GM10847 (cell line): ENCODE measurements around the gene CHSY3.

ENCODE experiments used
- POLR2A ChIP-seq: IDR thresholded peaks from 2 replicates; pipeline ENCODE4 v1.6.1; 2011; ENCODE audit not compliant: insufficient read length; ENCODE audit errors: extremely low read depth

Gene CHSY3

GRCh38 chr5:129996896-129997295, 92.6 kb downstream of the CHSY3 start:
- no peak for TF ChIP-seq POLR2A

DNA sequence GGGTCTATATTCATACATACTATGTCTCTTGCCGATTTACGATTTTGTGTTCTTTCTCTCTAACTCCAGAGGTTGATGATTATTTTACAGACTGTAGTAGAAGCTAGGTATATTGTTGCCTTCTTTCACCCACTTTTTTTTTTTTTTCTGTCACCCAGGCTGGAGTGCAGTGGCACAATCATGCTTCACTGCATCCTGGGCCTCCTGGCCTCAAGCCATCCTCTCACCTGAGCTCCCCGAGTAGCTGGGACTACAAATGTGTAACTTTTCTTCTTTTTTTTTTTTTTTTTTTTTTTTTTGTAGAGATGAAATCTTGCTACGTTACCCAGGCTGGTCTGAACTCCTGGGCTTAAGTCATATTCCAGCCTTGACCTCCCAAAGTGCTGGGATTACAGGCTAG, 96.2 kb downstream of the CHSY3 start:
- TF ChIP-seq POLR2A: no peak

- TF ChIP-seq POLR2A: no peak
Measured at GRCh38 chr5:130002183-130002582, 97.9 kb downstream of the CHSY3 start.

DNA sequence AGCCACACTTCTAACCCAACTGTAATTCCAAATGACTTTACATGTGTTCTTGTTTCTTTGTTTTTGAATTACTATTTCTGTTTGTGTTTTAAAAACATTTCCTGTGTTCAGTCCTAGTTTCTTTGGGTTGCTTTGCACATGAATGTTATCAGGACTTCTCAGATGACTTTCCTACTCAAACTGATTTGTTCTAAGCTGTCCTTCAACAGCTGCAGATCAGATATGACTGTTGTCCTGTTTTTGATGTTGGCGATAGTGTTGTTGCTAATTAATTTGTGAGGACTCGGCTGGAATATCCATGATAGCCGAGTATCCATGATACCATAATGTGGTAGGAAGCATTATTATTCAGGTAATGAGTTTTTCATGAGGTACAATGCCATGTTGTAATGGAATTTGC, 98.6 kb downstream of the CHSY3 start:
- TF ChIP-seq POLR2A: no peak

- no peak for TF ChIP-seq POLR2A
Measured at GRCh38 chr5:130011986-130012385, 107.7 kb downstream of the CHSY3 start.

- no peak for TF ChIP-seq POLR2A
Measured at GRCh38 chr5:130017173-130017572, 112.9 kb downstream of the CHSY3 start.

DNA sequence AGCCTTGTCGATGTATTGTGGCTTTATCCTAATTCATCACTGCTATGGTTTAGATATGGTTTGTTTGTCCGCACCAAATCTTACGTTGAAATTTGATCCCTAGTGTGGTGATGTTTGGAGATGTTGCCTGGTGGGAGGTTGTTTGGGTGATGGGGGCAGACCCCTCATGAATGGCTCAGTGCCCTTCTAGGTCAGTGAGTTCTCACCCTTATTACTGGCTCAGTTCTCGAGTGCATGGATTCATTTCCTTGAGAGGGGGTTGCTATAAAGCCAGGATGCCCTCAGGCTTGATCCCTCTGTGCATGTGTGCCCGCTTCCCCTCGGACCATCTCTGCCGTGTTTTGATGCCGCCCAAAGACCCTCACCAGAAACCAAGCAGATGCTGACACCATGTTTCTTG, 114.4 kb downstream of the CHSY3 start:
- no peak for TF ChIP-seq POLR2A

GRCh38 chr5:130021000-130021399, 116.7 kb downstream of the CHSY3 start:
- TF ChIP-seq POLR2A: no peak

DNA sequence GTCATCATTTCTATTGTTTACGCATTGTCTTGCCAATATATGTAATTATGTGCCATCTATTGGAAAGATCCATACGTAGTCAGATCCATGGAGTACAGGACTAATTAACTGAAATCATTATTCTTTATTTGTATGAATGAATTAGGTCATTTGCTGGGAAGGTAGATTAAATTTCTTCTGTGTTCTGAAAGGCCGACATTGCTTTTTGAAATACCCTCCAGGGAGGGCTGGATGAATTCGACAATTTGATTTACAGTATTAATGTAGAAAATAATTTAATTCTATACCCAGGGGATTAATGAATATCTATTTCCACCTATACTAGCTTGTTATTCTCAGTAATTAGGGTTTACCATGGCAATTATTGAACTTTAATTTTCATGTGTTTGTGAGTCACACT, 117.6 kb downstream of the CHSY3 start:
- TF ChIP-seq POLR2A: no peak

- TF ChIP-seq POLR2A: no peak
Measured at GRCh38 chr5:130023604-130024003, 119.3 kb downstream of the CHSY3 start.

GRCh38 chr5:130024006-130024405, 119.7 kb downstream of the CHSY3 start:
- TF ChIP-seq POLR2A: no peak

GRCh38 chr5:130025511-130025910, 121.2 kb downstream of the CHSY3 start:
- no peak for TF ChIP-seq POLR2A

- no peak for TF ChIP-seq POLR2A
Measured at GRCh38 chr5:130032807-130033206, 128.5 kb downstream of the CHSY3 start.

DNA sequence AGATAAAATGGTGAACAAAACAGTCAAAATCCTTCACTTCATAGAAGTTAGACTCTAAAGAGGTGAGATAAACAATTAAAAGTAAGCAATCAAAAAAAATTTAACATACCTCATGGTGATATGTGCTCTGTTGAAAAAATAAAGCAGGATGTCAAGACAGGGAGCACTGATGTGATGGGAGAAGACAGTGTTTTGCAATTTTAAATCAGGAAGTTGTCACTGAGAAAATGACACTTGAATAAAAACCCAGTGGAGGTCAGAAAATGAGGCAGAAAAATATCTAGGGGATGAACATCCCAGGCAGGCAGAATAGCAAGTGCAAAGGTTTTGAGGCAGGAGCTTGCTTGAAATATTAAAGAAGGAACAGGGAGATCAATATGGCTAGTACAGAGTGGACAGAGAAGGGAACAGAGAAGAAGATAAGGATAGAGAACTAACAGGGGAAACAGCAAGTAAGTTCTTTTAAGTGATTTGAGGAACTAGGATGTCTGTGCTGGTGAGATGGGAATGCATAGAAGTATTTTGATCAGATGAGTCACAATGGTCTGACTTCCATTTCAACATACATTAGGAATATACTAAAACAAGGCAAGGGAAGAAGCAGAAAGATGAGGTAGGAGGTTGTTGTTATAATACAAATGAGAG, 130.4 kb downstream of the CHSY3 start:
- TF ChIP-seq POLR2A: no peak

DNA sequence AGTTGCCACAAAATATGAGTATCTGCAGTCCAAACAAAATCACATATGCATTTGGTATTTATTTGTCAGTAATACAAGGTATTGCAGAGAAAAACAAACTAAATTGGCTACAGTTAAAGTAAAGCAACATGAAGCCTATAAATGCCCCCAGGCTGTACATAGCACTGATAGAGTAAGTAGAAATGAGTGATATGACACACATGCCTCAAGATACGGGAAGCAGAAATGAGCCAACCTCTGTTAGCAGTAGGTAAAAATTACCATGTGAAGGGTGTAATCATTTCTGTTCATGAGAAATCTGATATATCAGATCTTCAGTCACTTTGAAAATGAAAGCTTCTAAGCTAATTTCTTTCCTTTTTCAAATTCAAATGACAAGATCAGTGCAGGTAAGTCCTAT, 131.1 kb downstream of the CHSY3 start:
- no peak for TF ChIP-seq POLR2A

- TF ChIP-seq POLR2A: no peak
Measured at GRCh38 chr5:130037905-130038304, 133.6 kb downstream of the CHSY3 start.

GRCh38 chr5:130043834-130044233, 139.6 kb downstream of the CHSY3 start:
- no peak for TF ChIP-seq POLR2A
